Superior temporal gyrus (tissue), 1 donor: ENCODE data around the gene KLF15.
A peak's percentile ranks its signal among the peaks of the same experiment; 100 is the strongest.

Source experiments
- DNase-seq: peaks from one replicate; pipeline ENCODE4 v3.0.0-alpha.2; 2016; ENCODE audit errors: extremely low spot score

Gene KLF15

GRCh38 chr3:126357295-126358037 lies at the start of gene KLF15:
TSS of gene KLF15 (minus strand) at chr3:126357408. CDS start at chr3:126352922, 4,486 bp downstream.
- peak; percentile 90 for DNase-seq

- DNase-seq, result no peak
Observed at GRCh38 chr3:126406389-126407296, 49.4 kb upstream of the KLF15 start.

- DNase-seq, result no peak
Observed at GRCh38 chr3:126402666-126403302, 45.6 kb upstream of the KLF15 start.

- no peak for DNase-seq
Observed at GRCh38 chr3:126402178-126402577, 45.0 kb upstream of the KLF15 start.

GRCh38 chr3:126401611-126402160 lies 44.5 kb upstream of the KLF15 start:
- DNase-seq, result no peak

GRCh38 chr3:126399756-126400155 lies 42.5 kb upstream of the KLF15 start:
- no peak for DNase-seq

- DNase-seq, result peak; percentile 22
Observed at GRCh38 chr3:126399351-126399735, 42.1 kb upstream of the KLF15 start.

GRCh38 chr3:126398423-126399350 lies 41.5 kb upstream of the KLF15 start:
- no peak for DNase-seq

GRCh38 chr3:126397610-126398422 lies 40.6 kb upstream of the KLF15 start:
- DNase-seq, result no peak

GRCh38 chr3:126396536-126396935 lies 39.3 kb upstream of the KLF15 start:
- no peak for DNase-seq

- DNase-seq, result no peak
Observed at GRCh38 chr3:126395846-126396513, 38.8 kb upstream of the KLF15 start.

GRCh38 chr3:126394977-126395321 lies 37.7 kb upstream of the KLF15 start:
- DNase-seq, result no peak

GRCh38 chr3:126394179-126394976 lies 37.2 kb upstream of the KLF15 start, which contains the start of gene CFAP100:
TSS of gene CFAP100 (plus strand) at chr3:126394909. CDS start at chr3:126396001, 1,092 bp downstream.
- peak; percentile 16 for DNase-seq

- no peak for DNase-seq
Observed at GRCh38 chr3:126393563-126393962, 36.4 kb upstream of the KLF15 start.

GRCh38 chr3:126392246-126392645 lies 35.0 kb upstream of the KLF15 start:
- DNase-seq, result no peak

GRCh38 chr3:126391631-126392030 lies 34.4 kb upstream of the KLF15 start:
- DNase-seq, result no peak

GRCh38 chr3:126390751-126391150 lies 33.5 kb upstream of the KLF15 start:
- DNase-seq, result no peak

GRCh38 chr3:126390201-126390600 lies 33.0 kb upstream of the KLF15 start:
- no peak for DNase-seq

GRCh38 chr3:126389794-126390146 lies 32.6 kb upstream of the KLF15 start:
- no peak for DNase-seq
